ENCODE measurements around the gene RNF217.
"Not testable (repeated sequence)": the region's sequence is repeated elsewhere in the genome, so short reads cannot be mapped to it uniquely, and the experiment has no call there.

Gene RNF217

DNA sequence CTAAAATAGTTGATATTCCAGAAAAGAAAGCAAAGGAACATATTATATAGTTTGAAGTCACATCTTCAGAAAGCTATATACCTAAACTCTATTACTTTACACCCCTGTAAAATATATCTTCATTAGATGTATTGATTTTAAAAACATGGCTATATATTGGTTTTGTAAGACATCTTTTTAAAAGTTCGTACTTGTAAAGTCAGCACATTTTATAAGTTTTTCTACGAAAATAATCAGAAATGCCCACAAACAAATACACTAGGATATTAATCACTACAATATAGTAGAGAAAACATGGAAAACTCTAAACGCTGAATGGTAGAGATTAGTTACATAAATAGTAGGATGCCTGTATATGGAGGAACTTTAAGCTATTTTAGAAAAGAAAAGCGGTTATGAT, 52.9 kb downstream of the RNF217 start:
- no peak for DNase-seq (ENCODE audit: low spot score)

DNA sequence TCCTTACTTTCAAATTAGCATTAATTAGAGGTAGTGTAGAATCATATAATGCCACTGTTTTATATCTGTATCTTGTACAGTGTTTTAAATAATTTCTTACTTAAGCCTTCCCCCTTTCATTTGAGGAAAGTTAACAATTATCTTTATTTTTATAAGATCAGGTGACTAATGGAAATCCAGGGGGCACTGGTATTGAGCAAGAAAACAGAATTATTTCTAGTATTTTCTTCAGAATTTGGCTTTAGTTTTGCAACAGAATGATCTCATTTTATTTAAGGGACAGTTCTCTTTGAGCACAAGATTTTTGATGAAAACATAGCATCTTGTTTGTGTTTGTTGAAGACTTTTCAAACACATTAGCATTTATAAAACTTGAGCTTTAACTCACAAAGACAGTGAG, 55.9 kb downstream of the RNF217 start:
- DNase-seq (ENCODE audit: low spot score), result no peak

DNA sequence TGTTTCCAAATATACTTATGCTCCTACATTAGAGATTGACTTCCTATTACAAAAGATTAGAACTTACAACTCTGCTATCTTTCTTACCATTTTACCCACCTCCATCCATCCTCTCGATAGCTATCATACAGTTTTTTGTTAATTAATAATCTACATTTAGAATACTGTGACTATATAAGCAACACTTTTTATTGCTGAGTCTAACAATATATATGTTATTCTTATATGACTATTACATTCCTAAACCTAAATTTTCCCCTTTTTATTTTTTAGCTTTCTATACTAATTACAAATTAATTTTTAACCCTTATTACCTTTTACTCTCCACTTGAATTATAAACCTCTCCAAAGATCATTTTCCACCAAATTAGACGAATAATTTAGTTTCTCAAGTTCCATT, 57.0 kb downstream of the RNF217 start:
- no peak for DNase-seq (ENCODE audit: low spot score)

DNA sequence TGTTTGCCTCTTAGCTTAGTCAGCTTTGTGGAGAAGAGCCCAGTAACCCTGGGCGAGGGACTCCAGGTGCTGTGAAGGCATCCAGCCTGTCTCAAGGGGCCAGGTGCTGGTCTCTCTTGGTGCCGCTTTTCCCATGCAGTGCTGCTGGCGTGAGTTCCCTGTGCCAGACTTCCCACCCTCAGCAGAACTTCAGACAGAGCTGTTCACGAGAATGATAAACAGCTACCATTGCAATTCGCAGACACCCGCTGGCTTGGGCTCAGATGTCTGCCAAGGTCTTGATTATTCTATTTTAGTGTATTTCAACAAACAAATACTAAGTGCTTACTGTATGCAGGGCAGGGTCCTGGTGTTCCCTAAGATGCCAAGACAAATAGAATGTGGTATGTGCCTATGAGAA, 57.7 kb downstream of the RNF217 start:
- no peak for DNase-seq (ENCODE audit: low spot score)

DNA sequence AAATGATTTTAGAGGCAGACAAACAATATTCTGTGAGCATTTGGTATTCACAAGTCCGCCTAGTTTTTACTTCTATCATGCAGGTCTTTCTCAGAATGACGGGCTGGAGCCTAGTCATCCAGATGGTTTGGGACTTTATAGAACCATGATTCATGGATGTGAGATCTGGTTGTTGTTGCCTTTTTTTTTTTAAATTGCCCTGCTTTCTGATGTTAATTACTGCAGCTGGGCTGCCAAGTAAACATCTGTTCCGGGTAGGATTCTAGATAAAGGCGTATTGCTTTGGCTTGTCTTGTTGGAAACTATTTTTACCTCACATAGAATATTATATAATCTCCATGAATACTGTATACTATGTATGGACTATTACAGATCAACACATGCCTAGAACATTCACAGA, 58.1 kb downstream of the RNF217 start:
- DNase-seq (ENCODE audit: low spot score), result peak; percentile 27

DNA sequence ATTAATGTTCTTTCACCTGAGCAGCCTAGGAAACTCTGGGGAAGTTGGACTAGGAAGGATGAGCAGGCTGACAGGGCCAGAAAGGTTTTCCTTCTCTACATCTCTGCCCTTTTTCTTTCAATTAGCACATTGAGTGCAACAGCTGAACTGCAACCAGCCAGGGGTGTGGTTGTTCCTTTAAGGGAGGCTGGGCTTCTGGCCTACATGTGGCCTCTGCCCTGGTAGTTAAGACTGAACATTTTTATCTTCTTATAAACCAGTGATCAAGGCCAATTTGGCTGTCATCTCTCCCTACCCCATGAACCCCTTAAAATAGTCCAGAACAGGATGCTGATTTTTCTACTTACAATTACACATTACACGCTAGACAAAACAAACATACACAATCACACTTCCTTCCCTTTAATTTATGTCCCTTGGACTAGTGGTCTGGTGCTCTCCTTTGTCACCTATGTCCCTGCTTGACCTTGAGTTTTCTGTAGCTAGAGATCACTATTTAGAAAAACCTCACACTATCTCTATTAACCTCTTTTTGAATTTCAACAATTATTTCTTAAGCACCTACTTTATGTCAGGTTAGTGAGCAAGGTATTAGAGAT, 60.3 kb downstream of the RNF217 start:
- DNase-seq (ENCODE audit: low spot score), result no peak

DNA sequence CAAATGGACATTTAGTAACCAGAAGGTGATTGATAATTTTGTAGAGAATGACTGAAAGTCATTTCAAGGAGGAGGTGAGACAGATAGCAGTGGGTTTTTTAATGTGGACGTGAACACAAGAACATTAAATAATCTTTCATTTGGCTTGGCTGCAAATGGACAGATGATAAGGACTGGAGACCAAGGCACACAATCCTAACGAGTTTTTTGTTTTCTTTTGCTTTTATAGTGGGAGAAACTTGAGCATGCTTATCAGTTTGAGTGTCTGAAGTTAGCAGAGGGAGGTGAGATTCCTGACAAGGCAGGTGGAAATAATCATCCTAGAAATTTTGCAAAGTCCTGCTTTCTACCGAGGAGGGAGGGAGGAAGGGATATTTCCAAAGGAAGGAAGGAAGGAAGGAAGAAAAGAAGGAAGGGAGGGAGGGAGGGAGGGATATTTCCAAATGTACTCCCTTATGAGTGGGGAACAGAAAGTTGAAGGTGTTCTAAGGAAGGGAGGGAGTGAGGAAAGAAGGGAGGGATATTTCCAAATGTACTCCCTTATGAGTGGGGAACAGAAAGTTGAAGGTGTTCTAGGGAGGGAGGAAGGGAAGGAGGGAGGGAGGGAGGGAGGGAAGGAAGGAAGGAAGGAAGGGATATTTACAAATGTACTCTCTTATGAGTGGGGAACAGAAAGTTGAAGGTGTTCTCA, 63.1 kb downstream of the RNF217 start:
- no peak for DNase-seq (ENCODE audit: low spot score)

DNA sequence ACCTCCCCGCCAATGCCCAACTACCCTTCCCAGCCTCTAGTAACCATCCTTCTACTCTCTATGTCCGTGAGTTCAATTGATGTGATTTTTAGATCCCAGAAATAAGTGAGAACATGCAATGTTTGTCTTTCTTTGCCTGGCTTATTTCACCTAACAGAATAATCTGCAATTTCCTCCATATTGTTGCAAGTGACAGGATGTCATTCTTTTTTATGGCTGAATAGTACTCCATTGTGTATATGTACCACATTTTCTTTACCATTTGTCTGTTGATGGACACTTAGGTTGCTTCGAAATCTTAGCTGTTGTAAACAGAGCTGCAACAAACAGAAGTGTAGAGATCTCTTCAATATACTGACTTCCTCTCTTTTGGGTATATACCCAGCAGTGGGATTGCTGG, 65.0 kb downstream of the RNF217 start:
- DNase-seq (ENCODE audit: low spot score), result no peak

DNA sequence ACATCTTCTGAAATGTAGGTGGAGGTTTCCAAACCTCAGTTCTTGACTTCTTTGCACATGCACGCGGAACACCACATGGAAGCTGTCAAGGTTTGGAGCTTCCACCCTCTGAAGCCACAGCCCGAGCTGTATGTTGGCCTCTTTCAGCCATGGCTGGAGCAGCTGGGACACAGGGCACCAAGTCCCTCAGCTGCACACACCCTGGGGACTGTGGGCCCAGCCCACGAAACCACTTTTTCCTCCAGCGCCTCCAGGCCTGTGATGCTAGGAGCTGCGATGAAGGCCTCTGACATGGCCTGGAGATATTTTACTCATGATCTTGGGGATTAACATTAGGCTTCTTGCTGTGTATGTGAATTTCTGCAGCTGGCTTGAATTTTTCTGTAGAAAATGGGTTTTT, 68.7 kb downstream of the RNF217 start:
- no peak for DNase-seq (ENCODE audit: low spot score)

DNA sequence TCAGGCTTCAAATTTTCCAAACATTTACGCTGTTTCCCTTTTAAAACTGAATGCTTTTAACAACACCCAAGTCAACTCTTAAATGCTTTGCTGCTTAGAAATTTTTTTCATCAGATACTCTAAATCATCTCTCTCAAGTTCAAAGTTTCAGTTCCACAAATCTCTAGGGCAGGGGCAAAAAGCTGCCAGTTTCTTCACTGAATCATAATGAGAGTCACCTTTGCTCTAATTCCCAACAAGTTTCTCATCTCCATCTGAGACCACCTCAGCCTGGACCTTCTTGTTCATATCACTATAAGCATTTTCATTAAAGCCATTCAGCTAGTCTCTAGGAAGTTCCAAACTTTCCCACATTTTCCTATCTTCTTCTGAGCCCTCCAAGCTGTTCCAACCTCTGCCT, 69.1 kb downstream of the RNF217 start:
- no peak for DNase-seq (ENCODE audit: low spot score)

DNA sequence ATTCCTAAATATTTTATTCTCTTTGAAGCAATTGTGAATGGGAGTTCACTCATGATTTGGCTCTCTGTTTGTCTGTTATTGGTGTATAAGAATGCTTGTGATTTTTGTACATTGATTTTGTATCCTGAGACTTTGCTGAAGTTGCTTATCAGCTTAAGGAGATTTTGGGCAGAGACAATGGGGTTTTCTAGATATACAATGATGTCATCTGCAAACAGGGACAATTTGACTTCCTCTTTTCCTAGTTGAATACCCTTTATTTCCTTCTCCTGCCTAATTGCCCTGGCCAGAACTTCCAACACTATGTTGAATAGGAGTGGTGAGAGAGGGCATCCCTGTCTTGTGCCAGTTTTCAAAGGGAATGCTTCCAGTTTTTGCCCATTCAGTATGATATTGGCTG, 72.7 kb downstream of the RNF217 start:
- DNase-seq (ENCODE audit: low spot score), result not testable (repeated sequence)

DNA sequence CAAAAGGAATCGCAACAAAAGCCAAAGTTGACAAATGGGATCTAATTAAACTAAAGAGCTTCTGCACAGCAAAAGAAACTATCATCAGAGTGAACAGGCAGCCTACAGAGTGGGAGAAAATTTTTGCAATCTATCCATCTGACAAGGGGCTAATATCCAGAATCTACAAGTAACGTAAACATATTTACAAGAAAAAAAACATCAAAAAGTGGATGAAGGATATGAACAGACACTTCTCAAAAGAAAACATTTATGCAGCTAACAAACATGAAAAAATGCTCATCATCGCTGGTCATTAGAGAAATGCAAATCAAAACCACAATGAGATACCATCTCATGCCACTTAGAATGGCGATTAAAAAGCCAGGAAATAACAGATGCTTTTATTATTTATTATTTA, 74.2 kb downstream of the RNF217 start:
- not testable (repeated sequence) for DNase-seq (ENCODE audit: low spot score)

DNA sequence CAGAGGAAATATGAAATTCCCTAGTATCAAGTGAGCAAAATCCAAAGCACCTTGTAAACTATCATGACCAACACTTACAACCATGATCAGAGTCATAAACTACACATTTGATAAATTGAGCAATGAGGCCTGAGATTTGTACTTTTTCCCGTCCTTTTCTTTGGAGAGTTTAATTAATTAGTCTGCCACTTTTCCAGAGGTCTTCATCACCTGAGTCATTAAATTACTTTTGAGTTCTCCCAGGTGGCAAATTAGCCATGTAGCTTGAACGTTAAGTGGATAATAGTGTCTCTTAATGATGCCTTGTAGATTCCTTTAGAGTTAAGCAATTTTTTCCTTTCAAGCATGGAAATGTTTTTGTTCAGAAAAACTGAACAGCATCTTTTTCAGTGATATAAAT, 75.6 kb downstream of the RNF217 start:
- DNase-seq (ENCODE audit: low spot score), result no peak

DNA sequence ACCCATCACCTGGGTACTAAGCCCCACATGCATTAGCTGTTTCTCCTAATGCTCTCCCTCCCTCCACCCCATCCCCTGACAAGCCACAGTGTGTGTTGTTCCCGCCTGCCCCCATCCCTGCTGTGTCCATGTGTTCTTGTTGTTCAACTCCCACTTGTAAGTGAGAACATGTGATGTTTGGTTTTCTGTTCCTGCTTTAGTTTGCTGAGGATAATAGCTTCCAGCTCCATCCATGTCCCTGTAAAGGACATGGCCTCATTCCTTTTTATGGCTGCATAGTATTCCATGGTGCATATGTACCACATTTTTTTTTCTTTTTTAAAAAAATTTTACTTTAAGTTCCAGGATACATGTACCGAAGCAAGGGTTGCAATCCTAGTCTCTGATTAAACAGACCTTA, 76.7 kb downstream of the RNF217 start:
- no peak for DNase-seq (ENCODE audit: low spot score)

DNA sequence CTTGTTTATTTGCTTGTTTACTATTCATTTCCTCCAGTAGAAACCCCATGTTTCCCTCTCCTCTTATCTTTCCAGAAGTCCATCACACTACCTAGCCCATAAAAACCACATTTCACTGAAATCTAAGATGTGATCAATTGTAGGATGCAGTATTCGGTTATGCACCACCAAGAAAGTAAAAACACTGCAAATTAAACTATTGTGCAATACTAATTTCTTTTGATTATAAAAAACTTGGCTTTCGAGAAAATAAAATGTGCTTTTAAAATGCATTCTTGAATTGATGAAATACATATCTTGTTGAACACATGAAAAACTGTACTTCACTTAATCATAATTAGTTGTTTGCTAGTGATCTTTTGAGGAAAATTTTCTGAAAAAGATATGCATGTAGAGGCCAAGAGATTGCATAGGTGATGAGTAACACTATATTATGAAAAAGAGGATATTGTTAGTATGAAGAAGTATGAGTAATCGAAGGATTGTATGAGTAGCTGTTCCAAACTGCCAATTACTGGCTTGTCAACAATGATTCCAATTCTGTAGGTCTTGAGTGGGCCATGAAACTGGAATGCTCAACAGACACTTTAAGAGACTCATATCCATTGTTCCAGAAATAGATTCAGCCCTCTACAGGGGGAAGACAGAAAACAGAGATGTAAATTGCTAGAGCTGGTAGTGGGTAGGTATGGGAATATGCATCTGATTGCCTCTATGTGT, 79.7 kb downstream of the RNF217 start:
- DNase-seq (ENCODE audit: low spot score), result no peak

DNA sequence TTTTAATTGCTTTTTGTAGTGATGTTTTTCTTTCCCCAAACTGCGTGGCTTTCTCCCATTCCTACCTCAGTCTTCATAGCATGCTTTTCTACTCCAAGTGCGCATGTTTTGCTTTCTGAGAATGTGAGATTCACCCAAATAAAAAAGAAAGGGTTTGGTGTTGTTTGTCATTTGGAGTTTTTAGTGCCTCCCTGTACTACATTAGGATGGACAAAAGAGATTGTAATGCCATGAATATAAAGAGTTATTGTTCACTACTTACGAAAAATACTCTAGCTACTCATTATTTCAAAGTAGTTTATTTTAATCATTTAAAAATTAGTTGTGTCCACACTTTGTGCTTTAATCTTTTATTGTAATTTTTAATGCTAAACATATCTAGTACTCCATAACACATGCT, 81.8 kb downstream of the RNF217 start:
- DNase-seq (ENCODE audit: low spot score), result peak; percentile 60

DNA sequence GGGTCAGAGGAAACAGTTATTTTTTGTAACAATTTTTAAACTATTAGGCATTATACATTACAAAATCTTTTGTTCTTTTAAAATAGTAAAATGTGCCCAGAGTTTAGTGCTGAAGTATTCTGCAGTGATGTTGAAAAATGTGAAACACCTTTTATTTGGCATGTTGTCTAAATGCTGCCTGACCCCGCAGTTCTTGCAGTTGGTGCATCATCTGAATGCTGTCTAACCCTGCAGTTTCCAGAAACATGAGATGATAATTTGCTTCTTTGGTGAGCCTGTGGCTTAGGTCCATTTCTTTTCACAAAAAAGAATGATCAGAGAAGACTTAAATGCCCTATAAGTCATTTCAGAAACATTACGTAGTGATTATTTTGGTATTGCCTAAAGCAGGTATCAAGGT, 82.4 kb downstream of the RNF217 start:
- no peak for DNase-seq (ENCODE audit: low spot score)

DNA sequence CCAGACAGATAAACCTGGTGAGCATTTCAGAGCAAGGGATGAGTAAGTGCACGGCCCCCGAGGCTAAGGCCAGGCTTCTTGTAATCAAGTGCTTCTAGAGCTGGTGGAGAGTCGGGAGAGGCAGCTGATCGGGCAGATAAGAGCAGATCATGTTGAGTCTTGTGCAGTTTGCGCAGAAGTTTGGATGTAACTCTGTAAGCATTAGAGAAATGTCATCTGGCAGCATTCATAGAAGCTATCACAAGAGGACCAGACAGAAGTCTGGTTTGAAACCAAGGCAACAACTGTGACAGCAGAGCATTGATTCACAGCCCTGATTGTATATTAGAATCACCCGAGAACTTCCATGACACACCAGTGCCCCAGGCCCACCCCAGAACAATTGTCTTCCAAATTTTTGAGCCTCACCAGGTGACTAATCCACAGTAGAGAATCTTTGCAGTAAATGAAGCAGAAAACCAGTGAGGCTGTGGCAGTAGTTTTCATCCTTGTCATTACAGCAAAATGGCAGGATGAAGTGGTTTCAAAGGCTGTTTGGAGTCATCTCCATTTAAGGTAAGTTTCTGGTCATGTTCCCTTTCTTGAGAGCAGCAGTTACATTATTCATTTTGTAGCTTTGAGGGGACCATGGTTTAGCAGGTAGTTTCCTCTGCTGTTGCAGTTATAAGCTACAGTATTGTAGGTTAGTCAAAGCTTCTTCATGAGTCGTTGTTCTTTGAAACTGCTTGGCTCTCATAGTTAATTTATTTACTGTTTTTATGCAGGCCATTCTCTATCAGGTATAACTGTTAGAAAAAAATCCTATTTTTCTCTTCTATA, 84.1 kb downstream of the RNF217 start:
- DNase-seq (ENCODE audit: low spot score), result no peak

DNA sequence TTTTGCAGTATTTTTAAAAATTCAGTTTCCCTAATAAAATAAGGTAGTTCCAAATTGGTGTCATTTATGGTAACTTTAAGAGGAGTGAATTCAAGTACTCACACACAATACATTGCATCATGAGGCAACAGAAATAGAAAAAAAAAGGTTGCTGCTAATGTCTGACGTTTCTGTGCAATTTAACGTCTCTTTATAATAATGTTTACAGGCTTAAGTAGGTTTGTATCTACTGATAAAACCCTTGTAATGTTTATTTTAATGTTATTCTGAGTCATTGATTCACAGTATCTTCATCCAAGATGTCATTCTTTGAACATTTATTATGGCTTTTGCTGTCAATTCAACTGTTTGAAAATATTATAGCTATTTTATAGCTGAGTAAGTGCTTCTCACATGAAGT, 86.0 kb downstream of the RNF217 start:
- no peak for DNase-seq (ENCODE audit: low spot score)

DNA sequence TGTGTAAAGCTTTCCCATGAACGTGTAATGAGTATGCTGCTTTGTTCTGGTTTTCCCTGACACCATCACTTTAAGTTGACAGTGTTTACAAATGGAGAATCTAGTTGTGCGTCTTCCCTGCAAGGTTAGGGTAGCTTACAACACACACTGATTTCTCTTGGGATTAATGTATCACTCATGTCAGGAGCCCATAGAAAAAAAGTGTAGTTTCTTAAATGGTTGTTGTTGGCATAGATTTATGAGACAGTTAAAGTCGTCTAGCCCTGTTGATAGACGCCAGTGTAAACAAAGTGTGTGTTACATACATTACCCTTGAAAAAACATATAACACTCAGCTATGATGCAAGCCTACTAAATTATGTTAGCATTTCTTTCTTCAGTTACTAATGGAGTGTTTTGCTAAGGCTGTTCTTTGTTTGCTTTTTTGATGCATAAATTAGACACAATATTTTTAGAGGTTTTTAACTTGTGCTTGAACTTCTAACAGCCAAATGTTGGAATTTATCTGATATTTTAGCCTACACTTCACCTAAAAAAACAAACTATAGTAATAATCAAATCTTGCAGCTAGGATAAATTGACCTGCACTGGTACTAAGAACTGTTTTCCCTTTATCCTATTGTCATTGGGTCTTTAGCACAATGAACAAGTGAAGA, 88.6 kb downstream of the RNF217 start:
- no peak for DNase-seq (ENCODE audit: low spot score)

DNA sequence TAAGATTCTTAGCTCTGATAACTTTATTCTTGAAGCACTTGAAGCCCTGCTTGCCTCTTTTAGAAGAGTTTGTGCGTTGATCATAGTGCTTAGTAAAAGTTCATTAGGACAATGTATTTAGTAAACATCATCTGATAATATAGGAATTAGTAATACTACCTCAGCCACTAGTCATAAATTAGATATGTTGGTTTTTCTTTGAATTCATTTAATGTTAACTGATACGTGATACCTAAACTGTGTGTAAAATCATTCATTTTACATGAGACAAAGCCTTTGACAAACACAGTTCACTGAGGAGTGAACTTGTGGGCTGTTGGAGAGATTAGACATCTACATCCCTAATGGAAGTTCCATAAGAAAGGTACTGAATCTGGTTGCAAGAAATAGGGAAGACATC, 91.6 kb downstream of the RNF217 start:
- no peak for DNase-seq (ENCODE audit: low spot score)

DNA sequence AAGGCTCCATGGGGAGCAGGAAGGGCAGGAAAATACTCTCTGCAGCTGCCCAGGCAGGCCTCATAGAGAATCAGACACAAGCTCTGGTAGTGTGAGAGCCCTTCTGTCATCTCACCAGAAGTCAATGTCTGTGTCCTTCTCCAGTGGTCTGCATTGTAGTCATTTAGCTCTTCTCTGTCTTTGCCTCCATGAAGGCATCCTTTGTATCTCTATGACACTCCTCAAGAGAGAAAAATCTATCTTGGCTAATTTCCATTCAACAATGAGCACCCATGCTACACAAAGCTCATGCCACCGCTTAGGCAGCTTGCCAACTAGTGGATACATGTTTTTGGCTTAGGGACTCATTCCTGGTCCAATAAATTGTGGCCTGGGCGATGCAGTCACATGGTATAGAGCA, 92.1 kb downstream of the RNF217 start:
- peak; percentile 69 for DNase-seq (ENCODE audit: low spot score)

Data from globus pallidus (tissue), 1 donor.